Left lung (tissue), 10 donors: Measurements from ENCODE around the gene WNT8B. TPM values are rescaled to one million over a fixed set of nuclear protein-coding genes. Genes with fewer than 3 reads are reported as not detected.

Experiments
- ATAC-seq: fragments of 200-7000 bp; cut with Tn5 transposase; one replicate; pipeline ENCODE4 v1.9.1; 2020; ENCODE audit warnings: moderate library complexity
- DNase-seq, 4 donors: peaks; one replicate each; pipeline ENCODE4 v3.0.0-alpha.2; 2013 to 2020
- H3K27ac ChIP-seq, 2 donors: fragments of 200-600 bp; sonication (generic) in 1 of 2; one replicate each; pipeline versions ENCODE4 v1.5.0 to v1.8.0; 2020 to 2021
- H3K27me3 ChIP-seq, 2 donors: fragments of 200-600 bp; sonication (generic) in 1 of 2; one replicate each; pipeline versions ENCODE4 v1.5.0 to v1.8.0; 2020 to 2021
- H3K36me3 ChIP-seq, 2 donors: fragments of 200-600 bp; sonication (generic) in 1 of 2; one replicate each; pipeline versions ENCODE4 v1.5.0 to v1.8.0; 2020 to 2021
- H3K4me1 ChIP-seq, 2 donors: fragments of 200-600 bp; one replicate each; pipeline ENCODE4 v1.8.0; 2021
- H3K4me3 ChIP-seq, 2 donors: fragments of 200-600 bp; sonication (generic) in 1 of 2; one replicate each; pipeline versions ENCODE4 v1.5.0 to v1.8.0; 2020 to 2021; ENCODE audit warnings: mild to moderate bottlenecking in 1 of 2
- H3K9me3 ChIP-seq, 2 donors: fragments of 200-600 bp; sonication (generic) in 1 of 2; one replicate each; pipeline versions ENCODE4 v1.5.0 to v1.8.0; 2020 to 2021
- CTCF ChIP-seq, 2 donors: fragments of 200-600 bp; sonication (generic) in 1 of 2; IDR thresholded peaks; one replicate each; pipeline versions ENCODE4 v1.5.0 to v1.8.0; 2021; ENCODE audit warnings: antibody characterized with exemption in 2 of 2
- intact Hi-C, 2 donors: fragments of 100-400 bp; cut with DNase I; formaldehyde crosslinking; loops; one replicate each; pipeline versions ENCODE4 v1.11.2 to v1.14.2; 2022
- polyA plus RNA-seq, 6 donors: library from polyadenylated mRNA; unstranded; fragments of 120-200 nt; gene quantifications; one replicate each; pipeline ENCODE4 v1.2.1, GENCODE V29; 2013; ENCODE audit not compliant: insufficient read length in 6 of 6
- total RNA-seq, 2 donors: library from RNA; stranded (reverse); fragmentation: NEBNext Ultra II Directional; extraction: Animal tissue kit (Norgen Biotek cat#: 25700); gene quantifications; one replicate each; pipeline ENCODE4 v1.2.1, GENCODE V29; 2021
- donor health status: DM: no; HTN: yes; CAD: no.
- donor health status: DM: no; HTN: no; CAD: no.

Gene WNT8B
- total and polyA plus RNA-seq, 8 donors: 0.09 to 0.24 (median 0.12) TPM; not detected in 2

- Histone ChIP-seq H3K27me3 (no peaks in the 10 kb centered on the region), H3K36me3 (peaks cover 0 to 40% of the 10 kb centered on the region in 2 donors), H3K27ac (peak overlapping the region in 1 of 2 donors; percentile 7), H3K9me3 (no peaks in the 10 kb centered on the region), H3K4me1 (peaks cover 0 to 28% of the 10 kb centered on the region in 2 donors), H3K4me3 (no peak overlapping the region)
- no peak for DNase-seq
- intact Hi-C loops: loop anchor here in 1 of 2 donors (10.0 kb wide), 1 partner anchor 176 kb away; the partner anchor contains the start of gene PKD2L1
- no peak for ATAC-seq
- TF ChIP-seq CTCF (IDR thresholded peaks at IDR 0.05): no peak
Observed at GRCh38 chr10:100510533-100511308, 47.9 kb downstream of the WNT8B start.

- Histone ChIP-seq H3K36me3 (peaks cover 0 to 31% of the 10 kb centered on the region in 2 donors), H3K27ac (no peak overlapping the region), H3K4me1 (peaks cover 9 to 27% of the 10 kb centered on the region in 2 donors), H3K27me3 (peaks cover 0 to 13% of the 10 kb centered on the region in 2 donors), H3K4me3 (no peak overlapping the region), H3K9me3 (no peaks in the 10 kb centered on the region)
- ATAC-seq (no peak), DNase-seq (no peak)
- intact Hi-C loops: loop anchor here in 1 of 2 donors (10.0 kb wide), 1 partner anchor 181 kb away; the partner anchor contains the start of gene PKD2L1
- TF ChIP-seq CTCF (IDR thresholded peaks at IDR 0.05): no peak
Observed at GRCh38 chr10:100515612-100516011, 52.8 kb downstream of the WNT8B start.

- Histone ChIP-seq H3K4me3 (no peak overlapping the region), H3K36me3 (peaks cover 0 to 31% of the 10 kb centered on the region in 2 donors), H3K27ac (no peak overlapping the region), H3K4me1 (peaks cover 9 to 17% of the 10 kb centered on the region in 2 donors), H3K9me3 (no peaks in the 10 kb centered on the region), H3K27me3 (peaks cover 0 to 13% of the 10 kb centered on the region in 2 donors)
- DNase-seq (no peak), ATAC-seq (no peak)
- no peak for TF ChIP-seq CTCF (IDR thresholded peaks at IDR 0.05)
- intact Hi-C loops: loop anchor here in 1 of 2 donors (10.0 kb wide), 1 partner anchor 182 kb away; the partner anchor contains the start of gene PKD2L1
Observed at GRCh38 chr10:100516847-100517246, 54.0 kb downstream of the WNT8B start.

- DNase-seq (peak in 3 of 4 donors; percentile 38 to 62 (median 51)), ATAC-seq (peak; percentile 93)
- Histone ChIP-seq H3K9me3 (no peaks in the 10 kb centered on the region), H3K27me3 (peaks cover 0 to 13% of the 10 kb centered on the region in 2 donors), H3K27ac (no peak overlapping the region), H3K36me3 (peaks cover 0 to 37% of the 10 kb centered on the region in 2 donors), H3K4me3 (peak overlapping the region in 1 of 2 donors; percentile 30), H3K4me1 (peaks cover 9 to 17% of the 10 kb centered on the region in 2 donors)
- intact Hi-C loops: loop anchor here in 1 of 2 donors (10.0 kb wide), 1 partner anchor 184 kb away; the partner anchor contains the start of gene PKD2L1
- TF ChIP-seq CTCF (IDR thresholded peaks at IDR 0.05): peak; percentile 60 to 61
Observed at GRCh38 chr10:100518761-100519241, 56.0 kb downstream of the WNT8B start.
